SK-N-SH treated with all-trans-retinoic acid at 6 μM for 48 hours (cell line): ENCODE results near the gene EWSR1.

ENCODE experiments used
- ATAC-seq: fragments of 200-7000 bp; cut with Tn5 transposase; 3 replicates; pipeline ENCODE4 v1.9.1; 2020; ENCODE audit warnings: mild to moderate bottlenecking, moderate library complexity
- ARNTL ChIP-seq: fragments of 450-650 bp; formaldehyde crosslinking; IDR thresholded peaks from 2 replicates; pipeline ENCODE4 v1.5.0; 2020; ENCODE audit warnings: low read depth, mild to moderate bottlenecking, moderate library complexity, borderline replicate concordance
- BACH2 ChIP-seq: fragments of 250-450 bp; sonication (Bioruptor Pico); IDR thresholded peaks from 2 replicates; pipeline ENCODE4 v1.9.0; 2021; ENCODE audit warnings: mild to moderate bottlenecking, borderline replicate concordance
- CREB5 ChIP-seq: fragments of 250-450 bp; sonication (Bioruptor Pico); IDR thresholded peaks from 2 replicates; pipeline ENCODE4 v1.5.1; 2020; ENCODE audit warnings: low read depth, mild to moderate bottlenecking, moderate library complexity
- CSDC2 ChIP-seq: fragments of 250-450 bp; sonication (Bioruptor Pico); IDR thresholded peaks from 2 replicates; pipeline ENCODE4 v1.5.0; 2020; ENCODE audit warnings: mild to moderate bottlenecking, moderate library complexity
- CSRNP3 ChIP-seq: fragments of 250-450 bp; sonication (Bioruptor Pico); IDR thresholded peaks from 2 replicates; pipeline ENCODE4 v1.5.1; 2021; ENCODE audit warnings: mild to moderate bottlenecking, moderate library complexity
- ESRRG ChIP-seq: fragments of 250-450 bp; sonication (Bioruptor Pico); IDR thresholded peaks from 2 replicates; pipeline ENCODE4 v1.6.1; 2021; ENCODE audit warnings: mild to moderate bottlenecking
- GLIS3 ChIP-seq: fragments of 250-450 bp; sonication (Bioruptor Pico); IDR thresholded peaks from 2 replicates; pipeline ENCODE4 v1.5.0; 2020; ENCODE audit warnings: mild to moderate bottlenecking, moderate library complexity
- ISL1 ChIP-seq: fragments of 250-450 bp; sonication (Bioruptor Pico); IDR thresholded peaks from 2 replicates; pipeline ENCODE4 v2.1.2; 2022; ENCODE audit warnings: mild to moderate bottlenecking, moderate library complexity
- OSR1 ChIP-seq: fragments of 250-450 bp; sonication (Bioruptor Pico); IDR thresholded peaks from 2 replicates; pipeline ENCODE4 v1.8.0; 2022; ENCODE audit warnings: moderate library complexity, mild to moderate bottlenecking, inconsistent platforms
- POU6F1 ChIP-seq: fragments of 250-450 bp; sonication (Bioruptor Pico); IDR thresholded peaks from 2 replicates; pipeline ENCODE4 v1.8.0; 2021; ENCODE audit warnings: low read depth, mild to moderate bottlenecking, moderate library complexity, borderline replicate concordance
- PPARA ChIP-seq: fragments of 250-450 bp; sonication (Bioruptor Pico); IDR thresholded peaks from 2 replicates; pipeline ENCODE4 v1.5.0; 2020; ENCODE audit warnings: mild to moderate bottlenecking, borderline replicate concordance
- SNAI2 ChIP-seq: fragments of 250-450 bp; sonication (Bioruptor Pico); IDR thresholded peaks from 2 replicates; pipeline ENCODE4 v1.5.0; 2020; ENCODE audit warnings: mild to moderate bottlenecking, moderate library complexity
- TCF4 ChIP-seq: fragments of 250-450 bp; sonication (Bioruptor Pico); IDR thresholded peaks from 2 replicates; pipeline ENCODE4 v1.8.0; 2021; ENCODE audit warnings: mild to moderate bottlenecking, moderate library complexity, borderline replicate concordance
- TOX ChIP-seq: fragments of 250-450 bp; sonication (Bioruptor Pico); IDR thresholded peaks from 2 replicates; pipeline ENCODE4 v1.8.0; 2021; ENCODE audit warnings: mild to moderate bottlenecking, moderate library complexity, borderline replicate concordance
- TSHZ2 ChIP-seq: fragments of 250-450 bp; sonication (Bioruptor Pico); IDR thresholded peaks from 2 replicates; pipeline ENCODE4 v1.5.0; 2020; ENCODE audit warnings: mild to moderate bottlenecking, moderate library complexity
- ZC3H10 ChIP-seq: fragments of 250-450 bp; sonication (Bioruptor Pico); IDR thresholded peaks from 2 replicates; pipeline ENCODE4 v1.5.1; 2021; ENCODE audit warnings: mild to moderate bottlenecking, moderate library complexity
- ZFP30 ChIP-seq: fragments of 450-650 bp; formaldehyde crosslinking; IDR thresholded peaks from 2 replicates; pipeline ENCODE4 v1.5.0; 2022; ENCODE audit warnings: mild to moderate bottlenecking, moderate library complexity
- ZNF565 ChIP-seq: fragments of 450-650 bp; formaldehyde crosslinking; conservative IDR thresholded peaks from 2 replicates; pipeline ENCODE4 v1.5.0; 2020; ENCODE audit warnings: low read depth, mild to moderate bottlenecking, moderate library complexity
- ZNF70 ChIP-seq: fragments of 450-650 bp; formaldehyde crosslinking; IDR thresholded peaks from 2 replicates; pipeline ENCODE4 v1.5.0; 2020; ENCODE audit warnings: mild to moderate bottlenecking, moderate library complexity
- ZNF8 ChIP-seq: fragments of 450-650 bp; formaldehyde crosslinking; IDR thresholded peaks from 2 replicates; pipeline ENCODE4 v1.5.0; 2020; ENCODE audit warnings: mild to moderate bottlenecking, moderate library complexity

The EWSR1 gene

GRCh38 chr22:29337631-29338284 lies 69.7 kb downstream of the EWSR1 start (continued):
- TF ChIP-seq TSHZ2 (CRISPR knock-in tag) = no peak
- TF ChIP-seq OSR1 = no peak
- no peak for TF ChIP-seq SNAI2
- no peak for TF ChIP-seq TOX (CRISPR knock-in tag)
- TF ChIP-seq ZC3H10 (CRISPR knock-in tag) = no peak
- TF ChIP-seq CSDC2 (CRISPR knock-in tag) = no peak
- no peak for TF ChIP-seq ZFP30 (CRISPR knock-in tag)
- no peak for TF ChIP-seq ESRRG (CRISPR knock-in tag)
- TF ChIP-seq ZNF565 (CRISPR knock-in tag) = no peak

- no peak for ATAC-seq
- no peak for TF ChIP-seq ZFP30 (CRISPR knock-in tag)
- no peak for TF ChIP-seq ZNF565 (CRISPR knock-in tag)
- TF ChIP-seq ARNTL (CRISPR knock-in tag) = no peak
- TF ChIP-seq ZNF70 (CRISPR knock-in tag) = no peak
- no peak for TF ChIP-seq ISL1 (CRISPR knock-in tag)
- no peak for TF ChIP-seq TCF4 (CRISPR knock-in tag)
- no peak for TF ChIP-seq ESRRG (CRISPR knock-in tag)
- TF ChIP-seq CSRNP3 (CRISPR knock-in tag) = no peak
- TF ChIP-seq PPARA = no peak
Observed at GRCh38 chr22:29338398-29338797, 70.3 kb downstream of the EWSR1 start.

- TF ChIP-seq ARNTL (CRISPR knock-in tag) = no peak
- no peak for TF ChIP-seq ZFP30 (CRISPR knock-in tag)
- no peak for TF ChIP-seq ISL1 (CRISPR knock-in tag)
- no peak for TF ChIP-seq ZNF70 (CRISPR knock-in tag)
- TF ChIP-seq CSDC2 (CRISPR knock-in tag) = no peak
- no peak for TF ChIP-seq TCF4 (CRISPR knock-in tag)
- no peak for TF ChIP-seq GLIS3 (CRISPR knock-in tag)
- no peak for TF ChIP-seq ESRRG (CRISPR knock-in tag)
- TF ChIP-seq SNAI2 = no peak
- TF ChIP-seq CREB5 (CRISPR knock-in tag) = no peak
- TF ChIP-seq, all 23 proteins: peak for 0
- ATAC-seq = no peak
Observed at GRCh38 chr22:29339381-29340235, 71.5 kb downstream of the EWSR1 start.

GRCh38 chr22:29340566-29340965 lies 72.5 kb downstream of the EWSR1 start:
- no peak for TF ChIP-seq OSR1
- ATAC-seq = no peak

GRCh38 chr22:29341056-29341848 lies 73.2 kb downstream of the EWSR1 start:
- no peak for ATAC-seq
- no peak for TF ChIP-seq BACH2 (CRISPR knock-in tag)
- no peak for TF ChIP-seq ISL1 (CRISPR knock-in tag)
- no peak for TF ChIP-seq POU6F1 (CRISPR knock-in tag)
- TF ChIP-seq SNAI2 = no peak
- no peak for TF ChIP-seq ESRRG (CRISPR knock-in tag)
- no peak for TF ChIP-seq CSRNP3 (CRISPR knock-in tag)
- no peak for TF ChIP-seq ZNF8 (CRISPR knock-in tag)
- no peak for TF ChIP-seq PPARA
